Measurements from ENCODE around the gene MVP. TPM values are rescaled to one million over a fixed set of nuclear protein-coding genes. Genes with fewer than 3 reads are reported as not detected.
A peak's percentile ranks its signal among the peaks of the same experiment; 100 is the strongest.

MVP gene
- total and polyA plus RNA-seq, 7 donors, result 17.6 to 75.9 (median 34.3) TPM

GRCh38 chr16:29805232-29806098 is 14.8 kb upstream of the MVP start:
- no peak for TF ChIP-seq CTCF (IDR thresholded peaks at IDR 0.05)
- no peaks in the 10 kb centered on the region for H3K9me3 ChIP-seq
- H3K4me1 ChIP-seq, result peaks cover 44% of the 10 kb centered on the region
- peak overlapping the region; percentile 97 for H3K27ac ChIP-seq
- H3K4me3 ChIP-seq, result peak overlapping the region; percentile 80
- no peaks in the 10 kb centered on the region for H3K27me3 ChIP-seq (ENCODE audit: insufficient read depth in 3 of 3, low read length in 2 of 3)
- DNase-seq (peak; percentile 98 to 99), ATAC-seq (peak; percentile 88 to 90 (median 90))
- intact Hi-C loops (cut with DNase I), result loop anchor here in 1 of 2 donors (5.0 kb wide), 1 partner anchor 208 kb away; no protein-coding TSS in a partner anchor
- H3K36me3 ChIP-seq (ENCODE audit: insufficient read depth in 1 of 2, low read depth in 1 of 2), result peaks cover 0 to 19% of the 10 kb centered on the region in 2 donors
- WGBS, 3 donors, result 0 to 1% (median 0%) methylated on average over 45 to 100 of the region's 103 CpGs

GRCh38 chr16:29806099-29806579 is 14.1 kb upstream of the MVP start, which contains the start of gene MAZ:
Gene MAZ (plus strand): TSS chr16:29806529. CDS start chr16:29806702, 173 bp downstream.
- DNase-seq, result peak in 1 of 2 donors; percentile 82
- Histone ChIP-seq H3K9me3 (no peaks in the 10 kb centered on the region), H3K27ac (peak within 1 kb of the TSS; percentile 97), H3K36me3 (ENCODE audit: insufficient read depth in 1 of 2, low read depth in 1 of 2) (peaks cover 0 to 19% of the 10 kb centered on the region in 2 donors), H3K4me1 (peaks cover 49% of the 10 kb centered on the region), H3K4me3 (peak within 1 kb of the TSS; percentile 80), H3K27me3 (ENCODE audit: insufficient read depth in 3 of 3, low read length in 2 of 3) (no peaks in the 10 kb centered on the region)
- ATAC-seq, result peak; percentile 5 to 25 (median 10)
- 0 to 1% methylated on average over 1 to 37 of the region's 67 CpGs; no CpG with 5 or more reads in 1 of the 3 donors for WGBS, 3 donors
- no peak for TF ChIP-seq CTCF (IDR thresholded peaks at IDR 0.05)
- intact Hi-C loops (cut with DNase I), result loop anchor here in 1 of 2 donors (5.0 kb wide), 1 partner anchor 209 kb away; no protein-coding TSS in a partner anchor

GRCh38 chr16:29806641-29807425 is 13.4 kb upstream of the MVP start:
- peak; percentile 67 to 76 for DNase-seq
- Histone ChIP-seq H3K36me3 (ENCODE audit: insufficient read depth in 1 of 2, low read depth in 1 of 2) (peaks cover 0 to 19% of the 10 kb centered on the region in 2 donors), H3K9me3 (no peaks in the 10 kb centered on the region), H3K4me1 (peaks cover 49% of the 10 kb centered on the region), H3K4me3 (peak overlapping the region; percentile 71), H3K27me3 (ENCODE audit: insufficient read depth in 3 of 3, low read length in 2 of 3) (no peaks in the 10 kb centered on the region), H3K27ac (peak overlapping the region; percentile 89)
- intact Hi-C loops (cut with DNase I), result loop anchor here in 1 of 2 donors (1.0 to 5.0 kb wide), 2 partner anchors 41 to 210 kb away; no protein-coding TSS in a partner anchor
- no peak for TF ChIP-seq CTCF (IDR thresholded peaks at IDR 0.05)
- 1 to 5% (median 2%) methylated on average over 33 to 99 of the region's 99 CpGs for WGBS, 3 donors
- ATAC-seq, result no peak

- no peaks in the 10 kb centered on the region for H3K9me3 ChIP-seq
- H3K27ac ChIP-seq, result peak overlapping the region; percentile 89
- H3K36me3 ChIP-seq (ENCODE audit: insufficient read depth in 1 of 2, low read depth in 1 of 2), result peaks cover 0 to 19% of the 10 kb centered on the region in 2 donors
- DNase-seq (peak; percentile 86 to 94), ATAC-seq (peak; percentile 11 to 44 (median 26))
- peak overlapping the region; percentile 71 for H3K4me3 ChIP-seq
- no peaks in the 10 kb centered on the region for H3K27me3 ChIP-seq (ENCODE audit: insufficient read depth in 3 of 3, low read length in 2 of 3)
- WGBS, 3 donors, result 10 to 14% (median 13%) methylated on average over 58 to 69 of the region's 69 CpGs
- TF ChIP-seq CTCF (IDR thresholded peaks at IDR 0.05), result peak; percentile 32
- peaks cover 53% of the 10 kb centered on the region for H3K4me1 ChIP-seq
- intact Hi-C loops (cut with DNase I), result loop anchor here in 1 of 2 donors (1.0 to 5.0 kb wide), 2 partner anchors 41 to 210 kb away; no protein-coding TSS in a partner anchor
Observed at GRCh38 chr16:29807426-29808218, 12.6 kb upstream of the MVP start.
